Thymus (tissue), 11 donors: ENCODE results near the gene SH3BGRL. TPM values are rescaled to one million over a fixed set of nuclear protein-coding genes. Genes with fewer than 3 reads are reported as not detected.
"Not testable (repeated sequence)": the region's sequence is repeated elsewhere in the genome, so short reads cannot be mapped to it uniquely, and the experiment has no call there.

ENCODE experiments used
- DNase-seq, 9 donors: peaks; one replicate each; pipeline ENCODE4 v3.0.0-alpha.2; 2013; ENCODE audit warnings: low spot score in 9 of 9, low read depth in 6 of 9, missing footprints in 1 of 9
- H3K27ac ChIP-seq, 2 donors: one replicate each; pipeline ENCODE4 v1.5.1; 2013; ENCODE audit warnings: control low read depth in 1 of 2, low read depth in 1 of 2, low read length in 1 of 2, mild to moderate bottlenecking in 1 of 2, moderate library complexity in 1 of 2
- H3K27me3 ChIP-seq, 2 donors: one replicate each; pipeline ENCODE4 v1.5.1; 2013; ENCODE audit warnings: low read length in 1 of 2; ENCODE audit not compliant: control insufficient read depth in 2 of 2, insufficient read depth in 1 of 2
- H3K36me3 ChIP-seq, 2 donors: one replicate each; pipeline ENCODE4 v1.5.1; 2013; ENCODE audit warnings: low read length in 1 of 2, mild to moderate bottlenecking in 1 of 2, moderate library complexity in 1 of 2; ENCODE audit not compliant: control insufficient read depth in 2 of 2, insufficient read depth in 2 of 2
- H3K4me1 ChIP-seq, 2 donors: one replicate each; pipeline ENCODE4 v1.5.1; 2013; ENCODE audit warnings: low read length in 2 of 2; ENCODE audit not compliant: control insufficient read depth in 2 of 2, insufficient read depth in 2 of 2
- H3K4me3 ChIP-seq, 2 donors: one replicate each; pipeline ENCODE4 v1.5.1; 2013; ENCODE audit warnings: low read length in 2 of 2, control low read depth in 1 of 2, mild to moderate bottlenecking in 1 of 2
- H3K9me3 ChIP-seq, 2 donors: one replicate each; pipeline ENCODE4 v1.5.1; 2013; ENCODE audit warnings: low read length in 1 of 2, mild to moderate bottlenecking in 1 of 2; ENCODE audit not compliant: control insufficient read depth in 2 of 2, insufficient read depth in 1 of 2
- WGBS: extraction: QIAGEN DNeasy Blood & Tissue Kit; methylation state at CpG from one replicate; pipeline ENCODE4 v1.1.7; 2013; 5-methylcytosine and 5-hydroxymethylcytosine counted together
- polyA plus RNA-seq: library from polyadenylated mRNA; stranded (reverse); fragments of 200-250 nt; gene quantifications from one replicate; pipeline ENCODE4 v1.2.3, GENCODE V29; 2013
- total RNA-seq: library from RNA; stranded (reverse); fragments of 120-200 nt; gene quantifications from one replicate; pipeline ENCODE4 v1.2.4, GENCODE V29; 2013
- donor health status: healthy.

SH3BGRL gene
- total and polyA plus RNA-seq, 2 donors: 110 to 201 TPM

GRCh38 chrX:81316163-81316562 lies 114.3 kb downstream of the SH3BGRL start:
- WGBS: 98% methylated on average over 5 of the region's 5 CpGs
- Histone ChIP-seq H3K4me1 (no peaks in the 10 kb centered on the region), H3K9me3 (no peaks in the 10 kb centered on the region), H3K27me3 (no peaks in the 10 kb centered on the region), H3K36me3 (no peaks in the 10 kb centered on the region), H3K4me3 (no peak overlapping the region), H3K27ac (no peak overlapping the region)
- no peak for DNase-seq

- DNase-seq, H3K27ac ChIP-seq, H3K4me3 ChIP-seq, H3K27me3 ChIP-seq, H3K4me1 ChIP-seq, H3K36me3 ChIP-seq, H3K9me3 ChIP-seq: not testable (repeated sequence)
- 83% methylated on average over 1 of the region's 1 CpG for WGBS
Observed at GRCh38 chrX:81331653-81332052, 129.8 kb downstream of the SH3BGRL start.

- Histone ChIP-seq H3K27ac (no peak overlapping the region), H3K36me3 (no peaks in the 10 kb centered on the region), H3K9me3 (peaks cover 0 to 2% of the 10 kb centered on the region in 2 donors), H3K27me3 (no peaks in the 10 kb centered on the region), H3K4me1 (no peaks in the 10 kb centered on the region), H3K4me3 (no peak overlapping the region)
- 96% methylated on average over 4 of the region's 4 CpGs for WGBS
- DNase-seq: no peak
Observed at GRCh38 chrX:81336455-81337152, 134.7 kb downstream of the SH3BGRL start.

- H3K36me3 ChIP-seq: no peaks in the 10 kb centered on the region
- 100% methylated on average over 3 of the region's 3 CpGs for whole genome bisulfite sequencing
- no peak overlapping the region for H3K27ac ChIP-seq
Observed at GRCh38 chrX:81337805-81338204, 135.9 kb downstream of the SH3BGRL start.

GRCh38 chrX:81338924-81339323 lies 137.0 kb downstream of the SH3BGRL start:
- no peaks in the 10 kb centered on the region for H3K4me1 ChIP-seq
- no peak for DNase-seq
- H3K4me3 ChIP-seq: no peak overlapping the region
- no peaks in the 10 kb centered on the region for H3K27me3 ChIP-seq
- 100% methylated on average over 1 of the region's 1 CpG for WGBS
- no peaks in the 10 kb centered on the region for H3K36me3 ChIP-seq
- H3K27ac ChIP-seq: no peak overlapping the region
- peaks cover 0 to 2% of the 10 kb centered on the region in 2 donors for H3K9me3 ChIP-seq

More at GRCh38 chrX:81337805-81338204, 135.9 kb downstream of the SH3BGRL start:
- H3K27me3 ChIP-seq: no peaks in the 10 kb centered on the region
- DNase-seq: no peak
- no peaks in the 10 kb centered on the region for H3K4me1 ChIP-seq
- H3K9me3 ChIP-seq: peaks cover 0 to 2% of the 10 kb centered on the region in 2 donors
- H3K4me3 ChIP-seq: no peak overlapping the region

DNA sequence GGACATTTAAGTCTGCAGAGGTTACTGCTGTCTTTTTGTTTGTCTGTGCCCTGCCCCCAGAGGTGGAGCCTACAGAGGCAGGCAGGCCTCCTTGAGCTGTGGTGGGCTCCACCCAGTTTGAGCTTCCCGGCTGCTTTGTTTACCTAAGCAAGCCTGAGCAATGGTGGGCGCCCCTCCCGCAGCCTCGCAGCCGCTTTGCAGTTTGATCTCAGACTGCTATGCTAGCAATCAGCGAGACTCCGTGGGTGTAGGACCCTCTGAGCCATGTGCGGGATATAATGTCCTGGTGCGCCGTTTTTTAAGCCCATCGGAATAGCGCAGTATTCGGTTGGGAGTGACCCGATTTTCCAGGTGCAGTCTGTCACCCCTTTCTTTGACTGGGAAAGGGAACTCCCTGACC lies 143.4 kb downstream of the SH3BGRL start:
- H3K27me3 ChIP-seq, H3K9me3 ChIP-seq, DNase-seq, H3K36me3 ChIP-seq, H3K27ac ChIP-seq, H3K4me1 ChIP-seq, H3K4me3 ChIP-seq: not testable (repeated sequence)
- 91% methylated on average over 14 of the region's 14 CpGs for WGBS

Other genes with a start within 250 kb of the SH3BGRL start
- gene HMGN5, start 189 bp upstream of the SH3BGRL start, total RNA-seq: 3.8 TPM
- gene HMGN5, start 189 bp upstream of the SH3BGRL start, polyA plus RNA-seq: 8.2 TPM